GM12878 (cell line): Measurements from ENCODE around the gene HNRNPR. TPM values are rescaled to one million over a fixed set of nuclear protein-coding genes. Genes with fewer than 3 reads are reported as not detected.

Experiments
- BMI1 ChIP-seq: fragments of 450-650 bp; IDR thresholded peaks from 2 replicates; pipeline ENCODE4 v1.6.1; 2016; ENCODE audit warnings: mild to moderate bottlenecking, moderate library complexity, borderline replicate concordance
- EED ChIP-seq: sonication (generic); IDR thresholded peaks from 2 replicates; pipeline ENCODE4 v1.6.1; 2016; ENCODE audit warnings: antibody characterized with exemption, low read depth
- KLF5 ChIP-seq: fragments of 450-650 bp; IDR thresholded peaks from 2 replicates; pipeline ENCODE4 v1.6.1; 2014; ENCODE audit warnings: mild to moderate bottlenecking; ENCODE audit not compliant: partially characterized antibody
- MLLT1 ChIP-seq: fragments of 450-650 bp; IDR thresholded peaks from 2 replicates; pipeline ENCODE4 v1.6.1; 2016; ENCODE audit warnings: mild to moderate bottlenecking
- RELB ChIP-seq: fragments of 450-650 bp; IDR thresholded peaks from 2 replicates; pipeline ENCODE4 v1.6.1; 2017; ENCODE audit warnings: low read depth, mild to moderate bottlenecking, moderate library complexity
- USF2 ChIP-seq: IDR thresholded peaks from 2 replicates; pipeline ENCODE4 v1.6.1; 2011; ENCODE audit warnings: low read depth, low read length, improper control_type of control experiment, borderline replicate concordance
- ZSCAN29 ChIP-seq: fragments of 450-650 bp; IDR thresholded peaks from 2 replicates; pipeline ENCODE4 v1.6.1; 2017; ENCODE audit warnings: mild to moderate bottlenecking, moderate library complexity
- polyA plus RNA-seq, 11 experiments: library from polyadenylated mRNA; depleted of rRNA in 4 of 11; unstranded in 6 of 11; stranded (reverse) in 5 of 11; fragments of >200 nt; fragmentation: Nextera tagmentation in 4 of 11; fragmentation: Illumina TruSeq in 1 of 11; extraction: Ambion mirVana in 4 of 11; extraction: Trizol in 1 of 11; gene quantifications; 1 replicate in 1 of 11; 2 replicates in 10 of 11; pipeline versions ENCODE4 v1.2.1 to v1.2.3, GENCODE V29; 2011 to 2016; ENCODE audit warnings: inconsistent platforms in 2 of 11, missing spikeins in 2 of 11, low read depth in 1 of 11
- total RNA-seq, 4 experiments: library from RNA; depleted of rRNA in 3 of 4; stranded (reverse); fragments of >200 nt in 3 of 4; fragmentation: Illumina TruSeq in 1 of 4; extraction: Trizol in 1 of 4; gene quantifications; 2 replicates each; pipeline versions ENCODE4 v1.2.1 to v1.2.3, GENCODE V29; 2013 to 2021

The HNRNPR gene
- total and polyA plus RNA-seq, 10 of the 15 experiments (the other 5 are each of a cell fraction or from before 2014, with no cell fraction given) = 80.5 to 280 (median 218) TPM

GRCh38 chr1:23385119-23385621, 41.1 kb upstream of the HNRNPR start (continued):
- TF ChIP-seq MLLT1 (no peak), ZSCAN29 (no peak), RELB (no peak), BMI1 (no peak), EED (no peak), KLF5 (no peak), USF2 (no peak)
